OCI-LY3 (cell line): Measurements from ENCODE around the gene GRIA2.

Source experiments
- H2AFZ ChIP-seq: fragments of 200-600, 300-600 bp; shearing (Covaris generic); 2 replicates; pipeline ENCODE4 v1.6.0; 2014; ENCODE audit warnings: antibody characterized with exemption, low read depth, low read length
- H3K27ac ChIP-seq: fragments of 200-600, 300-600 bp; sonication (generic); 2 replicates; pipeline ENCODE4 v1.5.1; 2014; ENCODE audit warnings: mild to moderate bottlenecking, low read length, moderate library complexity, mixed read lengths
- H3K27me3 ChIP-seq: fragments of 200-600, 300-600 bp; sonication (generic); 2 replicates; pipeline ENCODE4 v1.6.1; 2014; ENCODE audit warnings: low read depth, low read length, mixed read lengths
- H3K36me3 ChIP-seq: fragments of 200-600, 300-600 bp; sonication (generic); replicated peaks from 2 replicates; pipeline ENCODE3; 2014; ENCODE audit warnings: low read depth, low read length, mixed read lengths
- H3K4me1 ChIP-seq: fragments of 300-600, 200-600 bp; sonication (generic); 2 replicates; pipeline ENCODE4 v1.6.1; 2014; ENCODE audit warnings: low read length, mixed read lengths
- H3K4me2 ChIP-seq: fragments of 200-600, 300-600 bp; sonication (generic); 2 replicates; pipeline ENCODE4 v1.6.1; 2014; ENCODE audit warnings: low read length, mixed read lengths
- H3K4me3 ChIP-seq: fragments of 300-600, 200-600 bp; sonication (generic); 2 replicates; pipeline ENCODE4 v1.5.1; 2014; ENCODE audit warnings: antibody characterized with exemption, mild to moderate bottlenecking, low read length, moderate library complexity
- H3K79me2 ChIP-seq: fragments of 300-600, 200-600 bp; shearing (Covaris generic); 2 replicates; pipeline ENCODE4 v1.6.1; 2014; ENCODE audit warnings: mild to moderate bottlenecking, low read length, mixed read lengths
- H3K9ac ChIP-seq: fragments of 300-600, 200-600 bp; shearing (Covaris generic); 2 replicates; pipeline ENCODE4 v1.6.0; 2014; ENCODE audit warnings: mild to moderate bottlenecking, low read length, moderate library complexity
- H3K9me3 ChIP-seq: fragments of 200-600, 300-600 bp; shearing (Covaris generic); 2 replicates; pipeline ENCODE4 v1.6.1; 2014; ENCODE audit warnings: low read length, mixed read lengths; ENCODE audit not compliant: insufficient read depth
- H4K20me1 ChIP-seq: fragments of 200-600, 300-600 bp; sonication (generic); 2 replicates; pipeline ENCODE4 v1.6.1; 2016; ENCODE audit warnings: low read length, mixed read lengths; ENCODE audit not compliant: insufficient read depth
- CTCF ChIP-seq: fragments of 200-600, 300-600 bp; sonication (generic); IDR thresholded peaks from 2 replicates; pipeline ENCODE4 v1.5.1; 2014; ENCODE audit warnings: antibody characterized with exemption, low read length, low read depth
- EZH2phosphoT487 ChIP-seq: fragments of 200-600 bp; shearing (Covaris generic); IDR thresholded peaks from 2 replicates; pipeline ENCODE4 v1.6.1; 2018; ENCODE audit warnings: antibody characterized with exemption, mixed run types, low read depth

Gene GRIA2

GRCh38 chr4:157223456-157223855, 2.9 kb downstream of the GRIA2 start:
- no peaks in the 10 kb centered on the region for H3K9me3 ChIP-seq
- TF ChIP-seq EZH2phosphoT487: no peak
- no peak for TF ChIP-seq CTCF
- H3K27me3 ChIP-seq: no peaks in the 10 kb centered on the region
- H3K27ac ChIP-seq: no peak overlapping the region
- H3K79me2 ChIP-seq: no peaks in the 10 kb centered on the region
- H3K4me1 ChIP-seq: no peaks in the 10 kb centered on the region
- H3K4me3 ChIP-seq: no peak overlapping the region
- no peak overlapping the region for H3K4me2 ChIP-seq
- H3K9ac ChIP-seq: no peak overlapping the region
- H3K36me3 ChIP-seq: no peaks in the 10 kb centered on the region
- no peak overlapping the region for H2AFZ ChIP-seq
- H4K20me1 ChIP-seq: no peaks in the 10 kb centered on the region

DNA sequence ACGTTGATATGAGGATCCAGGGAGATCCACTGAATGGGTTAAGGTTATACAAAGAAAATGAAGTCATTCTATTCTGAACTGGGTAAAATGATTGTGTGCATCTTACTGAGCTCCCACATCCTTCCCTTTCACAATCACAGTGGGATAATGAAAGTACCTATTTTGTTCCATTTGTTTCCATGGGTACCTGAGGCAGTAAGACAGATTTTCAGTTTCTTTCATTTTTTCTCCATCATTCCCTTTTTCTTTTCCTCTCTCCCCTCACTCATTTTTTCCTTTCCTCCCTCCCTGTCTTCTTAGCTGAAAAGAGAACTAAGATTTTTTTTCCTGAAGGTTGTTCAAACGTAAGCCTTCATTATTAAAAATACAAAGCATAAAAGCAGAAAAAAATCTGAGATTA, 4.6 kb downstream of the GRIA2 start:
- H3K4me3 ChIP-seq: no peak overlapping the region
- H4K20me1 ChIP-seq: no peaks in the 10 kb centered on the region
- H3K9me3 ChIP-seq: no peaks in the 10 kb centered on the region
- no peak overlapping the region for H3K4me2 ChIP-seq
- no peak overlapping the region for H3K9ac ChIP-seq
- no peaks in the 10 kb centered on the region for H3K36me3 ChIP-seq
- no peaks in the 10 kb centered on the region for H3K79me2 ChIP-seq
- TF ChIP-seq EZH2phosphoT487: no peak
- no peak for TF ChIP-seq CTCF
- H3K27ac ChIP-seq: no peak overlapping the region
- no peaks in the 10 kb centered on the region for H3K27me3 ChIP-seq
- H2AFZ ChIP-seq: no peak overlapping the region
- no peaks in the 10 kb centered on the region for H3K4me1 ChIP-seq

DNA sequence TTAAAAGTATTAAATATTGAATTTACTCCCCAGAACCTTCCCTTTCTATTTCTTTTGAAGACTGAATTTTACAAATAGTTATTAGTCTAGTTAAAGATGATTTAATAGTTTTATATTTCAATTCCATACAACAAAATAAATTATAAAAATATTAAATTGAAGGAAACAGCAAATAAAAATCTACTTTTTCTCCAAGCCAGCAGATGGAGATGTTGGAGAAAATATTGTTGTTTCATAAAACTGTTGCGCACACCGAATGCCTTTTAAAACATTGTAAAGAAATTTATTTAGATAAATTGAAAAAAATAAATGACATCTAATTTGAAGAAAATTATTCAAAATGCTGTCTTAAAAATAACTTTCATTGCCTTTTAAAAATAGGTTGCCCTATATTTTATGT, 5.5 kb downstream of the GRIA2 start:
- no peaks in the 10 kb centered on the region for H3K79me2 ChIP-seq
- TF ChIP-seq EZH2phosphoT487 (no peak), CTCF (no peak)
- no peaks in the 10 kb centered on the region for H3K27me3 ChIP-seq
- no peak overlapping the region for H2AFZ ChIP-seq
- H3K4me3 ChIP-seq: no peak overlapping the region
- no peak overlapping the region for H3K9ac ChIP-seq
- H3K4me1 ChIP-seq: no peaks in the 10 kb centered on the region
- H3K36me3 ChIP-seq: no peaks in the 10 kb centered on the region
- H3K27ac ChIP-seq: no peak overlapping the region
- no peaks in the 10 kb centered on the region for H4K20me1 ChIP-seq
- H3K4me2 ChIP-seq: no peak overlapping the region
- H3K9me3 ChIP-seq: no peaks in the 10 kb centered on the region

DNA sequence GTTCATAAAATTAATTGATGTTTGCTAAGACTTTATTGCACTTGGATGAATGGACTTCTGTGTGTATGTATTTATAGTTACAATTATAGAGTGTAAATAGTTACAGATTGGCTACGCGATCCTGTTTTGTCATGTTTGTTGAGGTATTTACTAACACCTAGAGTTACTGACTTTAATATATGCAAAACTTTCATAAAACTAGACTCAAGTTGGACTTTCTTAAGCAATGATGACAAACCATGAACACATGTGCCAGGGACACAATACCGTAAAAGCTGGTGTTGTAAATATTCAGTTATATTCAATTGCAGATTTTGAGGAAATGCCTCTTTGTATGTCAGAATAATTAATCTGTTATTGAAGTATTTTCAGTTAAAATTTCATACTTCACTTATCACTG, 6.1 kb downstream of the GRIA2 start:
- H4K20me1 ChIP-seq: no peaks in the 10 kb centered on the region
- no peak overlapping the region for H3K4me2 ChIP-seq
- H3K27ac ChIP-seq: no peak overlapping the region
- no peak for TF ChIP-seq CTCF
- no peak for TF ChIP-seq EZH2phosphoT487
- no peaks in the 10 kb centered on the region for H3K79me2 ChIP-seq
- no peak overlapping the region for H3K4me3 ChIP-seq
- H3K4me1 ChIP-seq: no peaks in the 10 kb centered on the region
- H3K27me3 ChIP-seq: no peaks in the 10 kb centered on the region
- no peak overlapping the region for H3K9ac ChIP-seq
- no peaks in the 10 kb centered on the region for H3K36me3 ChIP-seq
- no peak overlapping the region for H2AFZ ChIP-seq
- H3K9me3 ChIP-seq: no peaks in the 10 kb centered on the region
